AG08396 (cell line): ENCODE data around the gene ARHGEF10L.

Experiments used
- DNase-seq: peaks from one replicate; pipeline ENCODE4 v3.0.0; 2012; ENCODE audit warnings: low spot score, mixed read lengths

ARHGEF10L gene

GRCh38 chr1:17569200-17570139 lies 30.0 kb downstream of the ARHGEF10L start:
- DNase-seq: peak; percentile 88

DNA sequence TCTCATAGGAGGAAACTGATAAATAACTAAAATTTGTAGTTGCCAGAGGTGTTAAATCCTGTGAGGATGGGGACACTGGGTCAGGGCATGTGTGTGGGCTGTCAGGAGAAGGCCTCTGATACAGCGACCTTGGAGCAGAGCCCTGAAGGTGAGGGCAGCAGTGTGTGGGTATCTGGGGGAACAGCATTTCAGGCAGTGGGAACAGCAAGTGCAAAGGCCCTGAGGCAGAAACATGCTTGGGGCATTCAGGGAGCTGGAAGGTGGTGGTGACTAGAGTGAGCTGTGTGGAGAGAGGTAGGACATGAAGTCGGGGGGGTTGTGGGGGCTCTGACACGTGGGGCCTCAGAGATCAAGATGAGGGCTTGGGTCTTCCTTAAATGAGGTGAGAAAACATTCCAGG lies 30.7 kb downstream of the ARHGEF10L start:
- DNase-seq: no peak

DNA sequence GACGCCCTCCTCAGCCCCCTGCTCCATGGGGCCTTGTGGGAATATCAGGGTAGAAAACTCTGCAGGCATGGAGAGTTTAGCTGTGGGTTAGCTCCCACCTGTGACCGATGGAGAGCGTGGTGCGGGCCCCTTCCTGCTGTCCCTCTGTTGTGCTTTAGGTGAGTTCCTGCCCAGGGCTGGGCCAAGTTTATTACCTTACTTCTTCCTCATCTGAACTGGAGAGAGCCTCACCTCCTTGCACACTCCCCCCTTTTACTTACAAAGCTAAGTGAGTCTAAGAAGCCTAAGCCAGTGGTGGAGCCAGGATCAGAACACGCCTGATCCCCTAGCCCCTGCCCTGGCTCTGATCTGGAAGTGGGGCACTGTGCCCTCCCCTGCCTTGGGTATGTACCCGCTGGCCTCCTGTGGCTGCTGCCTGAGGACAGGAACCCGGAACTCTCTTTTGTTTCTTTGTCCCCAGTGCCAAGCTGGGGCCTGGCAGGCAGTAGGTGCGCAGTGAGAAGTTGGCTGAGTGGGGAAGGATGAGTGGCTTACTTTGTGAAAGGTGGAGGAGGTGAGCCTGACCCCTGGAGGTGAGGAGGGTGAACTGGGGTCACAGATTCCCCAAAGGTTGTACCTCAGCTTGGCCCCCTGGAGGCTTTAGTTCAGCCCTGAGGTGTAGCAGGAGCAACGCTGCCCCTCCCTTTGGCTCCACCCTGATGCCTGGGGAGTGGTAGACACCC lies 32.9 kb downstream of the ARHGEF10L start:
- no peak for DNase-seq

DNA sequence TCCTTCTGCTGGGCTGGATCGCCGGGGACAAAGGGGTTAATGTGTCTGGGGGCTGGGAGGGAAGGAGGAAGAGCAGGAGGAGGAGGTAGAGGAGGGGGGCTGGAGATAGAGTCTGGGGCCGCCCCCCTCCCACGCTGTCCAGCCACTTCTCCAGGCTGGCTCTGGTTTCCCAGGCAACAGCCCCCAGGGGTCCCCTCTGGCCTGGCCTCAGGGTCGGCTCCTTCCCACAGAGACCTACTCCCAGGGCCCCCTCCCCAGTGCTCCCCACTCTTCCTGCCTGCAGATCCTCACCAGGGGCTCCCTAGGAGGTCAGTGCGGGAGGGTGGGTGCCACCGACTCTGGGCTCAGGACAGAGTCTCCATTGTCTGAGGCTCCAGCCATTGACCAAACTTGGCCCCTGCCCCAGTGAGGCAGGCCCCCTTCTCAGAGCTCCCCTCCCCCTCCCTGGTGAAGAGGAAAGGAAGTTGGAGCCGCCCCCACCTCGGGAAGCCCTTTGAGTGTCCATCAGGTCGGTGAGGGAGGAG lies 34.1 kb downstream of the ARHGEF10L start:
- DNase-seq: no peak

- no peak for DNase-seq
These were observed 35.0 kb downstream of the ARHGEF10L start for GRCh38 chr1:17574516-17574915.

- DNase-seq: no peak
These were observed 36.5 kb downstream of the ARHGEF10L start for GRCh38 chr1:17575797-17576518.

GRCh38 chr1:17576519-17576853 lies 37.0 kb downstream of the ARHGEF10L start:
- DNase-seq: no peak

- no peak for DNase-seq
These were observed 38.4 kb downstream of the ARHGEF10L start for GRCh38 chr1:17577907-17578297.

DNA sequence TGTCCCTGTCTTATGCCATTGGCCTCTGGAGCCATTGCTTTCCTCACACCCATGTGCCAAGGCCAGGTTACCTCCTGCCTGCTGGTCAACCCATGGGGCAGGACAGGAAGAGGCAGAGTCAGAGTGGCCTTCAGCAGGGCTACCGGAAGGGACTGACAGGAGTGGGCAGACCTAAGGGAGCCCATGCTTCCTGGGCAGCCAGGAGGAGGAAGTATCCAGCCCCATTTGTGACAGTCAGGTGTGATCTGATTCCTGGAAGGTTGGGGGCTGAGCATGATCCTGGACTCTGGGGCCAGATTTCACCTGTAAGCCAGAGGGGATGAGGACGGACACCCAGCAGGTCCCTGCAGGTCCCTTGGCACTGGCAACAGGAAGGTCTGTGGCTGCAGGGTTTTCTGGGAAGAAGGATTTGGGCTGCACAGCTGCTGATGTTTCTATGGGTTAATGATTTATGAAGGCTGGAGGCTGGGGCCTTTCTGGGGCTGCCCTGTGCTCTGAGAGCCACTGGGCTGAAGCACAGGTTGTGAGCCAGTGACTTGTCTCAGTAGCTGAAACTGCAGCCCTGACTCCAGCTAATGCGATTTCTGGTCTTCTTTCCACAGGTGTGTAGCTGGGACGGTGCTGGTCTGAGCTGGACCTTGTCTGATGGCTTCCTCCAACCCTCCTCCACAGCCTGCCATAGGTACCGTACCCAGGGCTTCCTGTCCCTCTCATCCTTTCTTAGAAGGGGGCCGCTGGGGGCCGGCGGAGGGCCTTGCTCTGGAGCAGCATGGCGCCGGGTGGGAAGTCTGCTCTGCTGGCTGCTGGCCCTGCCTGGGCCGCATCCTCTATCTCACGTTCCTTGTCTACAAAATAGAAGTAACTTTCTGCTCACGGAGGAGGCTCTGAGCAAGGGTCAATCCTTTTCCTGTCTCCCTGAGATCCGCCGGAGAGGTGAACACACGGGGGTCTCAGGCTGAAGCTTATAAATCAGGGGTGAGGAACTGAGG lies 40.7 kb downstream of the ARHGEF10L start:
- no peak for DNase-seq

DNA sequence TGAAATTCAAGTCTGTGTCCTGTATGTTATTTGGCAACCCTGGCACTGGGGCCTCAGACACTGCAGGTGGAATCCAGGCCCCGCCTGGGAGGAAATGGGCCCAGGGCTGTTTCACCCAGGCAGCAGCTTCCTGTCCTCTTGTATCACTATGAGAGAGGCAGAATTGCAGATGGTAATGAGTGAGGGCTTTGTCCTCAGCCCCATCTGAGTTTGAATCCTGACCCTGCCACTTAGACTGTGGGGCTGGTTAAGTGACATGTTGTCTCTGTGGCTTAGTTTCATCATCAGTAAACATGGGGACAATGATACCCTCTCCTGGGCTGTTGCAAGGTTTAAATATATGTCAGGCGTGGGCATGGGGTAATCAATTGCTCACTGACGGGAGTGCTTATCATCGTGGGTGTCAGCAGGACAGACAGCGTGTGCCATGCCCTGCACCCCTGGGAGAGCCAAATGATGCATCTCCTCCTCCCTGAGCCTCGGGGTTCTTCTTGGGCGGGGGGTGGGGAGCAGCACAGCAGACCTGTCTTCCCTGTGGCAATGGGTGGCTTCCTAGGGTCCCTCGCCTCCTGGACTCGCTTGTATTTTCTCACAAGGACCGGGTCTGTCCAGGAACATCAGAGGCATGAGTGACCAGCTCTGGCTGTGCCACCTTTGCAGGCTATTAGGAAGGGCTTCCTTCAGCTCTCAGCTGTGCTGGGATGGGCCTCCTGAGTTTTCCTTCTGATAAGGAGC lies 42.1 kb downstream of the ARHGEF10L start:
- no peak for DNase-seq

- no peak for DNase-seq
These were observed 42.8 kb downstream of the ARHGEF10L start for GRCh38 chr1:17582124-17582774.

DNA sequence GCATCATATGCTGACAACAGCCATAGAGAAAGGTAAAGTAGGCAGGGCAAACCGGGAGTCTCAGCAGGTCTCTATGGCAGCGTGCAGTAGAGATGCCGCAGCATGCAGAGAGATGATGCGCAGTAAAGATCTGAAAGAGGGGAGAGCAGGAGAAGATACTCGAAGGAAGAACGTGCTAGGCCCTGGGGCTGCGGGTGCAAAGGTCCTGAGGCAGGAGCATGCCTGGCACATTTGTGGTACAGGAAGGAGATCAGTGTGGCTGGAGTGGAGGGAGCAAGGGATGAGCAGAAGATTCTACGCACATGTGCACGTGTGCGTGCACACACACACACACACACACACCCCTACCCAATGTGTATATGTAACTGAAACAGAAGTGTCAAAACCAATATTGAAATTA lies 45.0 kb downstream of the ARHGEF10L start:
- no peak for DNase-seq

- DNase-seq: no peak
These were observed 45.9 kb downstream of the ARHGEF10L start for GRCh38 chr1:17585266-17585987.

DNA sequence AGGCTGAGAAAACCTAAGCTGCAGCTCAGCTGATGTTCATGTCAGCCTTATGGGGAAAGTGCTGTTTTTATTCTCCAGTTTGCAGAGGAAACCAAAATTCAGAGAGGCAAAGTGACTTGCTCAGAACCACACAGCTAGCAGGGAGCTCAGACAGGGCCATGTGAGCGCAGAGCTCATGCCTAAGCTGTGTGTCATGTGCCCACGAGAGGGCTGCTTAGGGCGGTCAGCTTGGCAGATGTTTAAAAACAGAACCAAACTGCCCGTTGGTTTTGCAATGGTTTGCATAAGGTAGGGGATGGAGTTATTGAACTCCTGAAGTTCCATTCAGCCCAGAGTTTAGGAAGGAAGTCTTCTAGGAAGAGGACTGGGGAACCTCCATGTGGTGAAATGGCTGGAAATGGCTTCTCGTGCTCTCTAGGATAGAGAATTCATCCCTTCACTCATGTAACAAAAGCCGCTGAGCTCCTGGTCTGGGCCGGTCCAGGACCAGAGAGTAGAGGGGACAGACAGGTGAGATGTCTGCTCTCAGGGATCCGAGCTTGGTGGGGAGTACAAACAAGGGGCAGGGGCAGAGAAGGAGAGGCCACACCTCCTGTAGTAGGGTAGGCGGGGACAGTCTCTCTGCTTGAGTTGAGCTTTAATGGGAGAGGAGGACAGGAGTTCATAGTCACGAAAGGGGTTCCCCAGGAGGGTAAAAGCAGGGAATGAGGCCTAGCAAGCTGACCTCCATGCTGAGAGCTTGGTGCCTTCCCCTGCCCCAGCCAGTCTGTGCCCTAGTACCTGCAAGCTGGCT lies 46.9 kb downstream of the ARHGEF10L start:
- DNase-seq: peak; percentile 95

GRCh38 chr1:17587693-17588047 lies 48.2 kb downstream of the ARHGEF10L start:
- peak; percentile 86 for DNase-seq

DNA sequence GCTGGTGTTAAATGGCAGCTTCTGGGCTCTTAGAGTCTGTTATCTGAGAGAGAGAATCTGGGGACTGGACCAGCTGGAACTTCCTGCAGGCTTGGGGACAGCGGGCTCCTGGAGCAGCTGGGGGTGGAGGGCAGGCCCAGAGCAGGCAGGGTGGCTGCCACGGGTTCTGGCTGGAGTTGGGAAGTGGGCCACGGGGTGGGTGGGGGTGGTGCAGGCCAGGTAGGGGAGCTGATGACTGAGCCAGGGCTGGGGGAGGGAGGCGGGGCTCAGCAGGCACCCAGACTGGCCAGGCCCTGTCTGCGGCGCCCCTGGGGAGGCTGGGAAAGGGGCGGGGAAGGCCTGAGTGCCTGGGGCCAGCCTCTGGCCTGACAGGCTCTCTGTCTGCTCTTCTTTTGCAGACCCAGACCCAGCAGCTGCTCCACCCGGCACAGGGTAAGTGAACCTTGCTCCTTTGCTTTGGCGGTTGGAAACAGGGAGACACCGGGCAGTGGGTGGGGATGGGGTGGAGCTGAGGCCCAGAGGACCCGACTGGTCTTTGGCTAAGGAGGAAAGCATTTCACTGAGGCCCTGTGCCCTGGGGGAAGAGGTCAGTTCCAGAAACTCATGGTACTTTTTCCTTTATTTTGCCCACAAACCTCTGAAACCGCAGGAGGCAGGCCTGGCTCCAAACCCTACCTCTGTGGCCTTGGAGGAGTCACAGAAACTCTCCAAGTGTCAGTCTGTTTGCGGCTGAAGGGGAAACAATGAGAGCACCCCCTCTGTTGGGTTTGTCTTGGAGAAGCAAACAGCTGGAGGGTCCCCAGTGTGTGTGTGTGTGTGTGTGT lies 48.8 kb downstream of the ARHGEF10L start:
- DNase-seq: peak; percentile 57

GRCh38 chr1:17591814-17592430 lies 52.4 kb downstream of the ARHGEF10L start:
- DNase-seq: no peak
